ENCODE measurements around the gene UBL7. TPM values are rescaled to one million over a fixed set of nuclear protein-coding genes. Genes with fewer than 3 reads are reported as not detected.

UBL7 gene
- total and polyA plus RNA-seq, 10 of the 15 experiments (the other 5 are each of a cell fraction or from before 2014, with no cell fraction given), result 25.9 to 145 (median 90.1) TPM

DNA sequence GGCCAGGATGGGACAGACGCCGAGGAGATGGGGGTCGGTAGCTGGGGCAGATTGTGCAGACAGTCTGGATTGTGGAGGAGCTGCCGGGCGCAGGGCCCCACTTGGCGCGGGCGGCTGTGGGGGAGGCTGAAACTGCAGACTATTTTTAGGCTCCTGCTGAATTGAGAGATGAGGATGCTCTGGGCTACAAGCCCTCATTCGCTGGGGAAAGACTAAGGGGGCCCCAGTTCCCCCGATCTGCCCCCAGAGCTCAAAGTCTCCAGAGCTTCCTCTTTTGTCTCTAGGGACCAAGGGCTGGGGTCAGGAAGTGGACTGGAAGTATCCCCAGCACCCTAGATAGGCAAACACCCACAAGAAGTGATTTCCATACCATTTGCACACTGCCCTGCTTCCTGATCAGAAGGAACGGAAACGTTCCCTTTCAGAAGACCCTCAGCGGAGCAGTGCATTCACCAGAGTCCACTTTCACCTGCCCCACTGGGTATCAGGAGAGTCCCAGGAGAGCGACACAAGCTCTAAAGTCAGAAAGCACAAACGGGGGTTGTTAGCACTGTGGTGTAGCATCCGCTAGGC is 56.9 kb downstream of the UBL7 start (continued):
- no peak for TF ChIP-seq PBX3 (IDR thresholded peaks at IDR 0.05; ENCODE audit: insufficient replicate concordance, low read depth, low read length)
- TF ChIP-seq SMC3 (IDR thresholded peaks at IDR 0.05; ENCODE audit: borderline replicate concordance, low read length), result peak; percentile 39; the same call in 1 of the 2 replicates
- TF ChIP-seq, protein P1, sequence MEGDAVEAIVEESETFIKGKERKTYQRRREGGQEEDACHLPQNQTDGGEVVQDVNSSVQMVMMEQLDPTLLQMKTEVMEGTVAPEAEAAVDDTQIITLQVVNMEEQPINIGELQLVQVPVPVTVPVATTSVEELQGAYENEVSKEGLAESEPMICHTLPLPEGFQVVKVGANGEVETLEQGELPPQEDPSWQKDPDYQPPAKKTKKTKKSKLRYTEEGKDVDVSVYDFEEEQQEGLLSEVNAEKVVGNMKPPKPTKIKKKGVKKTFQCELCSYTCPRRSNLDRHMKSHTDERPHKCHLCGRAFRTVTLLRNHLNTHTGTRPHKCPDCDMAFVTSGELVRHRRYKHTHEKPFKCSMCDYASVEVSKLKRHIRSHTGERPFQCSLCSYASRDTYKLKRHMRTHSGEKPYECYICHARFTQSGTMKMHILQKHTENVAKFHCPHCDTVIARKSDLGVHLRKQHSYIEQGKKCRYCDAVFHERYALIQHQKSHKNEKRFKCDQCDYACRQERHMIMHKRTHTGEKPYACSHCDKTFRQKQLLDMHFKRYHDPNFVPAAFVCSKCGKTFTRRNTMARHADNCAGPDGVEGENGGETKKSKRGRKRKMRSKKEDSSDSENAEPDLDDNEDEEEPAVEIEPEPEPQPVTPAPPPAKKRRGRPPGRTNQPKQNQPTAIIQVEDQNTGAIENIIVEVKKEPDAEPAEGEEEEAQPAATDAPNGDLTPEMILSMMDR (IDR thresholded peaks at IDR 0.05 in 2 of 3, conservative IDR thresholded peaks at IDR 0.05 in 1 of 3; ENCODE audit: control insufficient read depth in 2 of 3, extremely low read depth in 1 of 3, insufficient read depth in 1 of 3, low read depth in 3 of 3, low read length in 3 of 3), result no peak
- peak; percentile 71 for TF ChIP-seq DPF2 (IDR thresholded peaks at IDR 0.05)
- TF ChIP-seq MEF2A (IDR thresholded peaks at IDR 0.05; ENCODE audit: insufficient read depth, low read depth, low read length), result peak; percentile 96
- TF ChIP-seq GABPA (IDR thresholded peaks at IDR 0.05; ENCODE audit: low read depth), result no peak
- TF ChIP-seq BRCA1 (IDR thresholded peaks at IDR 0.05; ENCODE audit: low read depth, low read length), result no peak
- TF ChIP-seq, protein P2, sequence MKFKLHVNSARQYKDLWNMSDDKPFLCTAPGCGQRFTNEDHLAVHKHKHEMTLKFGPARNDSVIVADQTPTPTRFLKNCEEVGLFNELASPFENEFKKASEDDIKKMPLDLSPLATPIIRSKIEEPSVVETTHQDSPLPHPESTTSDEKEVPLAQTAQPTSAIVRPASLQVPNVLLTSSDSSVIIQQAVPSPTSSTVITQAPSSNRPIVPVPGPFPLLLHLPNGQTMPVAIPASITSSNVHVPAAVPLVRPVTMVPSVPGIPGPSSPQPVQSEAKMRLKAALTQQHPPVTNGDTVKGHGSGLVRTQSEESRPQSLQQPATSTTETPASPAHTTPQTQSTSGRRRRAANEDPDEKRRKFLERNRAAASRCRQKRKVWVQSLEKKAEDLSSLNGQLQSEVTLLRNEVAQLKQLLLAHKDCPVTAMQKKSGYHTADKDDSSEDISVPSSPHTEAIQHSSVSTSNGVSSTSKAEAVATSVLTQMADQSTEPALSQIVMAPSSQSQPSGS (IDR thresholded peaks at IDR 0.05; ENCODE audit: low read length), result no peak
- TF ChIP-seq TCF3 (IDR thresholded peaks at IDR 0.05; ENCODE audit: borderline replicate concordance, insufficient read depth, low read depth, low read length), result 0 out of 2 replicates have a peak, but pooled peaks have one; percentile 10
- no peak for TF ChIP-seq STAT1 (conservative IDR thresholded peaks at IDR 0.05)
- no peak for TF ChIP-seq ZBTB40 (IDR thresholded peaks at IDR 0.05; ENCODE audit: borderline replicate concordance)
- TF ChIP-seq TCF7 (IDR thresholded peaks at IDR 0.05; ENCODE audit: borderline replicate concordance), result no peak
- peak; percentile 51; the same call in 1 of the 2 replicates for TF ChIP-seq CREM (IDR thresholded peaks at IDR 0.05; ENCODE audit: low read depth)
- TF ChIP-seq PKNOX1 (IDR thresholded peaks at IDR 0.05), result 0 out of 2 replicates have a peak, but pooled peaks have one; percentile 6
- TF ChIP-seq TCF12 (IDR thresholded peaks at IDR 0.05; ENCODE audit: low read depth, low read length), result peak; percentile 73; the same call in 1 of the 2 replicates
- TF ChIP-seq IRF5 (IDR thresholded peaks at IDR 0.05; ENCODE audit: borderline replicate concordance), result no peak
- no peak for TF ChIP-seq RCOR1 (conservative IDR thresholded peaks at IDR 0.05; ENCODE audit: low read depth, low read length)
- TF ChIP-seq NR2C1 (IDR thresholded peaks at IDR 0.05), result no peak
- no peak for TF ChIP-seq NFIC (IDR thresholded peaks at IDR 0.05; ENCODE audit: low read depth, low read length)

Data from GM12878 (cell line).